CD4-positive, alpha-beta T cell treated with Interleukin-15 for 4 hours (primary cell): ENCODE data around the gene JMJD8.
A peak's percentile ranks its signal among the peaks of the same experiment; 100 is the strongest.

Source experiments
- DNase-seq: peaks from one replicate; pipeline ENCODE4 v3.0.0-alpha.2; 2020; ENCODE audit warnings: low spot score

JMJD8 gene

DNA sequence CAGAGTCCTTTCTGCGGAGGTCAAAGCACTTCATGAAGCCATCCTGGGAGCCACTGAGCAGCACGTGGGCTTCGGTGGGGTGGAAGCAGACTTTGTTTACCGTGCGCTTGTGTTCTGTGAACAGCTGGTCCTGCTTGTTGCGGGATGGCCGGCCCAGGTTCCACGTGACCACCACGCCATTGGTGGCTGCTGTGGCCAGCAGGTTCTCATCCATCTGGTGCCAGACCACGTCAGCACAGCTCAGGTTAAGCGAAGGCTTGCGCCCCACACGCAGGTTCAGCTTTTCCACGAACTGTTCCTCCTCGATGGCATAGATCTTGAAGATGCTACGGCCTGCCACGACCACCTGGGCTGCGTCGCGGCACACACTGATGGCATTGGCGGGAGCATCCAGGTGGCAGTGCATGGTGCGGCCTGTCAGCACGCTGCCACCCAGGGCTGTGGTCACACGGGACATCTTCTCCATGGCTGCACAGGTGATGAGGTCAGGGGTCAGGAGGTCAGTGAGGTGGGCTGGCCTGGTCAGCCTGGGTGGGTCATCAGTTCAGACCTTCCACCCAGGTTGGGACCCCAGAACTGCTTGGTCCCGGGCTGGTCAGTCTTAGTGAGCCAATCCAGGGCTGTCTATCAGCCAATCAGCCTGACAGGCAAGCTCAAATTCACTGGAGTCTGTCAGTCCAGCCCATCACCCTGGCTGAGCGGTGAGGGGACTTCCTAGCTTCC, 5.2 kb upstream of the JMJD8 start:
- no peak for DNase-seq

DNA sequence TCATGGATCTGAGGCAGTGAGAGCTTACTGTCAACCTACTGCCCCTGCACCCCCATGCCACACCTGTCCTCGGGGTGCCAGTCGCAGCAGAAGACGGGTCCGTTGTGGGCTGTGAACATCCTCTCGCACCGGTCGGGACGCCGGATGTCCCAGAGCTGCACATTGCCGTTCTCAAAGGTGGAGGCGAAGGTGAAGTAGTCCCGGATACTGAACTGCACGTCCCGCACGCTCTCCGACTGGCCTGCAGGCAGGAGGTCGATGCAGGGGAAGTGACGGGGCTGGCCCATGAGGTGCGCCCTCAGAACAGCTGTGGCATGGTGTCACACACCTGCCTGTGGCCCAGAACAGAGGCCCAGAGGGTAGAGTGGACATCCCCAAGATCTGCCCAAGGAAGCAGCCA, 3.4 kb upstream of the JMJD8 start:
- DNase-seq = no peak

DNA sequence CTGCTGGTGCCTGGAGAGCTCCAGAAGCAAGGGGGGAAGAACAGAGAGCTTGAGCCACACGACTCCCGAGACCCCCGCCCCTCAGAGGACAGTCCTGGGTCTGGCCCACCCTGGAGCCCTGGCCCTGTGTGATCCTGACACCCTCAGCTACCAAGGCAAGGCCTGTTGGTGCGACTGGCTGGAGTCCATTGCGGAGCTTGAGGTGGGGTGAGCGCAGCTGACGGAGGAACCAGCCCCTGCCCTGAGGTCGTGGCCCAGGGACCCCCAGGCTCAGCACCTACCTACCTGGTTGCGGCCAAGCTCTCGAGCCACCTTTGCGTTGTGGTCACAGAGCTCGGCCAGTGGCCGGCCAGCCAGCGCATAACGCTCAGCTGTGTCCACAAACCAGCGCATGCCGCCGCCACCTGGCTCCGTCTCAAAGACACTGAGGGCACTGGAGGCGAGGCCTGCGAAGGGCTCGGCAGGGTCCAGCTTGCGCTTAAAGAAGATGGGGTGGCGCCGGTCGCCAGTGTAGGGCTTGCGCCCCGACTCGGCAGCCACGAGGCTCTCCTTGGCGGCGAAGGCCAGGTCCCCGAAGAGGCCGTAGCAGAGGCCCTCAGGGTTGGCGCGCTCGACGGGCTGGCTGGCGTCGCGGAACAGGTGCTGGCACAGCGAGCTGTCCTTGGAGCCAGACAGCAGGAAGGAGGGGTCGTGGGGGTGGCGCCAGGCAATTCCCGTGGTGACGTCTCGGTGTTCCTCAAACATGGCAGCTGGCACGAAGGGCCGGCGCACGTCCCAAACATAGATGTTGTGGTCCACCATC, 2.5 kb upstream of the JMJD8 start:
- no peak for DNase-seq

DNA sequence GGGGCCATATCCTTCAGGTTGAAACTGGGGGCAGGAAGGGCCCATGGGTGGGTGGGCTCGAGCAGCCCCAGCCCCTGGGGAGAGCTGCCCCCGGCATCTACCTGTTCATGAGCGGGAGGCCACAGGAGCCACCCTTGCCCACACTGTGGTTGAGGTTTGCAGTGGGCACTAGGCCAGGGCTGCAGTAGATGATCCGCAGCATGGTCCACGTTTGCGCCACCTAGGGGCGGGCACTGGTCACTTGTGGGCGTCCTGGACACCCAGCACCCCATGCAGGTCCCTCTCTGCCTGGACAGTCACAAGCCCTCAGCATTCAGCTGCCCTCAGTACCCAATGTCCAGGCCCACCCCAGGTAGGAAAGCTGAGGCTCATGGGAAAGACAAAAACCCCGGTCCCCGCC, 1.8 kb upstream of the JMJD8 start:
- no peak for DNase-seq

DNA sequence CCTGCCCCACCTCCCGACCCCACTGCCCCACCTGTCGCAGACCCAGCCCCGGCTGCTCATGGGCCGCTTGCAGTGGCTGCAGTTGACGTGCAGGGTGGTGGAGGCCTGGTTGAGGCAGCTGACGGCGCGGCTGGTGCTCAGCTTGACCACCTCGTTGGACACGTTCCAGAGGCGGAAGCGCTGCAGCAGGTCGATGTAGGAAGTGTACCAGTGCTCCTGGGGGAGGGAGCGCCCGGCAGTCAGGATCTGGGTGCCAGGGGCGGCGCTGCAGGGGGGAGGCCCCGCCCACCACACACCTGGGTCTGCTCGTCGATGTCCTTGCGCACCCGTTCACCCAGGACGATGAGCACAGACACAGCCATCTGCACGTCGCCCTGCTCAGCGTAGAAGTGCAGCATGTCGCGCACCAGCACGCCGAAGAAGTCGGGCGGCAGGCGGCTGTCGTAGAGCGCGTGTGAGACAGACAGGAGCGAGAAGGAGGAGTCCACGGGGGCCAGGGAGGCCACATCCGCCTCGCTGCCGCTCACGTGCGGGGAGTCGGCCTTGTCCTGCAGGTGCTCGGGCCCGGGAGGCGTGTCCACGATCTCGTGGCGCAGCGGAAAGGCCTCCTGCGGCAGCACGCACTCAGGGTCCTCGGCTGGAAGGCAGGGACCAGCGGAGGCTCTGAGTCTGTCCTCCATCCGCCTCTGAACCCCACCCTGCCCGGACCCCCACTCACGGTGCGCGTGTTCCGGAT, 995 bp upstream of the JMJD8 start:
- no peak for DNase-seq

DNA sequence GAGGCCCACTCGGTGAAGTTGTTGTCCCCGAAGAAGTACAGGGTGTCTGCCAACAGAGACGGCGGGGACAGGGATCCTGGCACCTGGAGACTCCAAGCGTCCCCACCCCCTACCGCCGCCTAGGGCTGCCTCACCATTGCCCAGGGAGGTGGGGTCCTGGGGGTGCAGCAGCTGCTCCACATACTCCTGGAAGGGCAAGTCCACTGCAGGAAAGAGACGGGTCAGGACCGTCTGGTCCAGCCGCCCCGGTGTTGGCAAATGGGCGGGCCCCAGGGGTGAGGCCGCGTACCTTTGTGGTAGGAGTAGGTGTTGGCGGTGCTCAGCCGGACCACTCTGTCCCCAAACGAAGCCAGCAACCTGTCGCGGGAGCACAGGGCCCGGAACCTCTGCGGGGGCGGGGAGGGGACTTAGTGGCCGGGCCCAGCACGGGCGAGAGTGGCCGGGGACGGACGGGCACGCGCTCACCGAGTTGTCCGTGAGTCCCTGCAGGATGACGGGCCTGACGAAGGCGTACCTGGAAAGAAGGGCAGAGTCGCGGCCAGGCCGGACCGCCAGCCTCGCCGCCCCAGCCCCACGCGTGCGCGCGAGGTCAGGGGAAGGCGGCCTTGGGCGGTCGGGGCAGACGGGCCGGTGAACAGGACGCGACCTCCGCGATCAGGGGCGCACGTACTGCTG, 601 bp downstream of the JMJD8 start:
- no peak for DNase-seq

DNA sequence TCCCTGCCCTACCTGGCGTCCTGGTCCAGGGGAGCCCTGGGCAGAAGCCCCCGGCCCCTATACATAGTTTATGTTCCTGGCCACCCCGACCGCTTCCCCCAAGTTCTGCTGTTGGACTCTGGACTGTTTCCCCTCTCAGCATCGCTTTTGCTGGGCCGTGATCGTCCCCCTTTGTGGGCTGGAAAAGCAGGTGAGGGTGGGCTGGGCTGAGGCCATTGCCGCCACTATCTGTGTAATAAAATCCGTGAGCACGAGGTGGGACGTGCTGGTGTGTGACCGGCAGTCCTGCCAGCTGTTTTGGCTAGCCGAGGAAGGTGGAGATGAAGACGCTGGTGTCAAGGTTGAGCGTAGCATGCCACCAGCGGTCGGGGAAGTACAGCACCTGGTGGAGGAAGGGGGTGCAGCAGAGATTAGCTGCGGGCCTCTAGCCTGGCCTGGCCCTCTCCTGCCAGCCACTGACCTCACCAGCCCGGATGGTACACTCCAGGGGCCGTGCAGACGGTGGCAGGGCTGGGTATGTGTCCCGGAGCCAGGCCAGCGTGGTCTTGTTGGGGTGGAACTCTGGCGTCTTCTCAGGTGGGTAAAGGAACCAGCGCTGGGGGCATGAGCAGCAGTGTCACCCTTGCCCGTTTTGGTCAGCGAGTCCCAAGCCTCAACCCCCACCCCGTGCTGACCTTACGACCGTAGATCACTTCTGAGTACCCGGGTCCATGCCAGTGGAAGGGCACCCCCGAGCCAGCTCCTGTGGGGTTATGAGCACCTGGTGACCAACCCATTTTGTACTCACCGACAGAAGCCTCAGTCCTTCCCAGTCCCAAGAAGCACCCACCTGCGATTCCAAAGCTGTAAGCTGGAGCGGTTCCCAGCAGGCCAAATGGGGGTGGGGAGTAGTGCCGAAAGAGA, 1.4 kb downstream of the JMJD8 start:
- DNase-seq = no peak

DNA sequence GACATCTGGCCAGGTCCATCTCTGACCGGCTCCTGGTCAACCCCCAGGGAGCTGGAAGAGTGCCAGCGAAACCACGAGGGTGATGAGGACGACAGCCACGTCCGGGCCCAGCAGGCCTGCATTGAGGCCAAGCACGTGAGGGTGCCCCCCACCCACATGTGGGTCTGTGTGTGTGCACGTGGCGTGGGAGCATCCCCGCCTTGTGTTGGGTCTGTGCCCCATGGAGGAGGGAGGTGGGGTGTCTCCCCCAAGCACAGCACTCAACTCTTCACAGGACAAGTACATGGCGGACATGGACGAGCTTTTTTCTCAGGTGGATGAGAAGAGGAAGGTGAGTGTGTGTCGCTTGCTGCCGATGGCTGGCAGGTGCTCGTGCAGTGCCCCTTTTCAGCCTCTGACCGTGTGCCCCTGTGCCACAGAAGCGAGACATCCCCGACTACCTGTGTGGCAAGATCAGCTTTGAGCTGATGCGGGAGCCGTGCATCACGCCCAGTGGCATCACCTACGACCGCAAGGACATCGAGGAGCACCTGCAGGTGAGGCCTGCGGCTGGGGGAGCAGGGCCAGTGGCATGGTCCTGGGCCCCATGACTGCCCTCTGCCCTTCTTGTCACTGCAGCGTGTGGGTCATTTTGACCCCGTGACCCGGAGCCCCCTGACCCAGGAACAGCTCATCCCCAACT, 2.2 kb downstream of the JMJD8 start:
- DNase-seq = no peak

DNA sequence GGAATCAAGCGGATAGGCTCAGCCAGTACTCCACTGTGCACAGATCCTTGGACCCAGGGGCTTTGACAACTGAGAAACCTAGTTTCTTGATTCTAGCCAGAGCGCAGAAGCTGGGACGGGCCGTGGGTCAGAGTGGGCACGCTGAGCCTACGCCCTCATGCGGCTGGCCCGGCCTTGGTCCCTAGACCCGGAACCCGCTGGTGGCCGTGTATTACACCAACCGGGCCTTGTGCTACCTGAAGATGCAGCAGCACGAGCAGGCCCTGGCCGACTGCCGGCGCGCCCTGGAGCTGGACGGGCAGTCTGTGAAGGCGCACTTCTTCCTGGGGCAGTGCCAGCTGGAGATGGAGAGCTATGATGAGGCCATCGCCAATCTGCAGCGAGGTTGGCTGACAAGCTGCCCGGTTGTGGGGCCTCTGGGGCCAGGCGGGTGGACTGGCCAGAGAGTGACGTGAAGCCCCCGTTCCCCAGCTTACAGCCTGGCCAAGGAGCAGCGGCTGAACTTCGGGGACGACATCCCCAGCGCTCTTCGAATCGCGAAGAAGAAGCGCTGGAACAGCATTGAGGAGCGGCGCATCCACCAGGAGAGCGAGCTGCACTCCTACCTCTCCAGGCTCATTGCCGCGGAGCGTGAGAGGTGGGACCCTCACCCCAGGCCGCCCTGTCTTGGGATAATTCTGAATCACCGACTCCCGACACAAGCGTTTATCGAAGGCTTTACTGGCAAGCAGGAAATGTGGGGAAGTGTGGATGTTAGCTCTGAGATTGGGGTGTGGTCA, 3.0 kb downstream of the JMJD8 start:
- no peak for DNase-seq

DNA sequence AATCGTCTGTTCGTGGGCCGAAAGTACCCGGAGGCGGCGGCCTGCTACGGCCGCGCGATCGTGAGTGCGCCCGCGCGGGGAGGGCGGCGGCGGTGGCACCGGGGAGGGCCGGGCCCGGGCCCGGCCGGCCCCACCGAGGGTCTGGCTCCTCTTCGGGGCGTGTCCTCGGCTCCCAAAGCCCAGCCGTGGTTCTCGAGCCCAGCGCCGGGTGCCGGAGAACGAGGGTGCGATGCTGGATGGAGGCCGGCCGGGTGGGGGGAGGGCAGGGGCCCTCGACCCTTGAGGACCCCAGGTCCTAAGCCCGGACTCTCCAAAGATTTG, 3.5 kb downstream of the JMJD8 start:
- no peak for DNase-seq

DNA sequence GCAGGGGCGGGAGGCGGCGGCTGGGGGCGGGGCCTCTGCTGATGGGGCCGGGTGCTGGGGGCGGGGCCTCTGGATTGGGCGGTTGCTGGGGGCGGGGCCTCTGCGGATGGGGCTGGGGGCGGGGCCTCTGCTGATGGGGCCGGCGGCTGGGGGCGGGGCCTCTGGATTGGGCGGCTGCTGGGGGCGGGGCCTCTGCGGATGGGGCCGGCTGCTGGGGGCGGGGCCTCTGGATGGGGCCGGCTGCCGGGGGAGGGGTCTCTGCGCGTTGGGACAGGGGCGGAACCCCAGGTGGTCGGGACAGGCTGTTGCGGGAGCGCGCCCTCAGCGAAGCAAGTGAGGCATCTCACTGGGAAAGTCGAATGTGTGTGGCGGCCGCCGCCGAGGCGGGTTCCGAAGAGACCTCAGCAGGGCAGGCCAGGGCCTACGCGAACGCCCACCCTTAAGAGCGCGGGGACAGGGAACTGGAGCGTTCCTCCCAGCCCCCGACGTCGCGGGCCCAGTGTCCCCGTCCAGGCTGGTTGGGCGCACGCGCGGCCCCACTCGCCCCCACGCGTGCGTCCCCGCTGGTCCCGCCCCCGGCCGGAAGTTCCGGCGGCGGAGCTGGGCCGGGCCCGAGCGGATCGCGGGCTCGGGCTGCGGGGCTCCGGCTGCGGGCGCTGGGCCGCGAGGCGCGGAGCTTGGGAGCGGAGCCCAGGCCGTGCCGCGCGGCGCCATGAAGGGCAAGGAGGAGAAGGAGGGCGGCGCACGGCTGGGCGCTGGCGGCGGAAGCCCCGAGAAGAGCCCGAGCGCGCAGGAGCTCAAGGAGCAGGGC, 4.1 kb downstream of the JMJD8 start, which contains the start of gene STUB1:
STUB1 (plus strand) TSS at position 597 of the 811 bp plus-strand sequence; CDS start at position 713, 116 bp downstream.
- peak; percentile 79 for DNase-seq

GRCh38 chr16:678858-679813, 5.0 kb downstream of the JMJD8 start:
- DNase-seq = peak; percentile 30

GRCh38 chr16:678209-678857, 5.8 kb downstream of the JMJD8 start:
- DNase-seq = no peak

GRCh38 chr16:677316-678190, 6.6 kb downstream of the JMJD8 start:
- DNase-seq = no peak

DNA sequence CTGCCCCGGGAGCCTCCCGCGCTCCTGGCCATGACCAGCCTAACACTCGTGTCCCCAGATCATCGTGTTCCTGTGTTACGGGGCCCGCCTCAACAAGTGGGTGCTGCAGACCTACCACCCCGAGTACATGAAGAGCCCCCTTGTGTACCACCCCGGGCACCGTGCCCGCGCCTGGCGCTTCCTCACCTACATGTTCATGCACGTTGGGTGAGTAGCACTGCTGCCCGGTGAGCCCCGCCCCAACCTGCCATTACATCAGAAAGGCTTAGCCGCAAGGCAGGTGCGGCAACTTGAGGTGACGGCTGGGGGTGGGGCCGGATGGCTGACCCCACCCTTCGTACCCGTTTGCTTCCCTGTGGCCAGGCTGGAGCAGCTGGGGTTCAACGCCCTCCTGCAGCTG, 7.2 kb downstream of the JMJD8 start:
- DNase-seq = peak; percentile 37

- DNase-seq = no peak
Observed at GRCh38 chr16:676565-676902, 7.6 kb downstream of the JMJD8 start.
